Measurements from ENCODE around the gene FGF4. TPM values are rescaled to one million over a fixed set of nuclear protein-coding genes. Genes with fewer than 3 reads are reported as not detected.
"Not testable (repeated sequence)": the region's sequence is repeated elsewhere in the genome, so short reads cannot be mapped to it uniquely, and the experiment has no call there.

FGF4 gene
- total and polyA plus RNA-seq, 5 donors from 2014 or later = not detected

GRCh38 chr11:69774354-69775162, 583 bp downstream of the FGF4 start:
- peaks cover 7% of the 10 kb centered on the region for H3K27me3 ChIP-seq (ENCODE audit: control insufficient read depth, insufficient read depth, low read length)
- no peaks in the 10 kb centered on the region for H3K9me3 ChIP-seq (ENCODE audit: control insufficient read depth in 2 of 2, low read length in 2 of 2)
- DNase-seq (no peak), ATAC-seq (ENCODE audit: low read depth in 2 of 2) (no peak)
- H3K4me1 Mint-ChIP-seq = no peaks in the 10 kb centered on the region
- no peaks in the 10 kb centered on the region for H3K36me3 ChIP-seq (ENCODE audit: control insufficient read depth, insufficient read depth, low read length)
- H3K27ac ChIP-seq (ENCODE audit: insufficient read depth, low read length, poor library complexity, severe bottlenecking) = no peak overlapping the region
- H3K27ac Mint-ChIP-seq = no peak overlapping the region
- no peaks in the 10 kb centered on the region for H3K9me3 Mint-ChIP-seq
- H3K27me3 Mint-ChIP-seq = peaks cover 40% of the 10 kb centered on the region
- no peak overlapping the region for H3K4me3 ChIP-seq (ENCODE audit: low read depth, low read length)
- no peaks in the 10 kb centered on the region for H3K4me1 ChIP-seq (ENCODE audit: control insufficient read depth, insufficient read depth, low read length, poor library complexity, severe bottlenecking)
- H3K36me3 Mint-ChIP-seq = no peaks in the 10 kb centered on the region
- no peak overlapping the region for H3K4me3 Mint-ChIP-seq

- Histone ChIP-seq H3K9me3 (ENCODE audit: control insufficient read depth in 2 of 2, low read length in 2 of 2) (no peaks in the 10 kb centered on the region), H3K27me3 (ENCODE audit: control insufficient read depth, insufficient read depth, low read length) (peaks cover 7% of the 10 kb centered on the region), H3K4me1 (ENCODE audit: control insufficient read depth, insufficient read depth, low read length, poor library complexity, severe bottlenecking) (no peaks in the 10 kb centered on the region), H3K36me3 (ENCODE audit: control insufficient read depth, insufficient read depth, low read length) (no peaks in the 10 kb centered on the region), H3K4me3 (ENCODE audit: low read depth, low read length) (no peak overlapping the region), H3K27ac (ENCODE audit: insufficient read depth, low read length, poor library complexity, severe bottlenecking) (no peak overlapping the region)
- DNase-seq (no peak), ATAC-seq (ENCODE audit: low read depth in 2 of 2) (no peak)
- Mint-ChIP-seq H3K36me3 (no peaks in the 10 kb centered on the region), H3K27me3 (peaks cover 40% of the 10 kb centered on the region), H3K27ac (no peak overlapping the region), H3K4me3 (no peak overlapping the region), H3K9me3 (no peaks in the 10 kb centered on the region), H3K4me1 (no peaks in the 10 kb centered on the region)
These were observed 1.4 kb downstream of the FGF4 start for GRCh38 chr11:69773626-69774353.

GRCh38 chr11:69771466-69771865, 3.7 kb downstream of the FGF4 start:
- no peaks in the 10 kb centered on the region for H3K9me3 ChIP-seq (ENCODE audit: control insufficient read depth in 2 of 2, low read length in 2 of 2)
- no peak overlapping the region for H3K27ac ChIP-seq (ENCODE audit: insufficient read depth, low read length, poor library complexity, severe bottlenecking)
- H3K36me3 ChIP-seq (ENCODE audit: control insufficient read depth, insufficient read depth, low read length) = no peaks in the 10 kb centered on the region
- H3K9me3 Mint-ChIP-seq = peaks cover 0 to 3% (median 0%) of the 10 kb centered on the region in 7 donors
- no peak overlapping the region for H3K27ac Mint-ChIP-seq
- no peaks in the 10 kb centered on the region for H3K36me3 Mint-ChIP-seq
- no peaks in the 10 kb centered on the region for H3K4me1 ChIP-seq (ENCODE audit: control insufficient read depth, insufficient read depth, low read length, poor library complexity, severe bottlenecking)
- ATAC-seq (ENCODE audit: low read depth in 2 of 2) (no peak), DNase-seq (no peak)
- peaks cover 7% of the 10 kb centered on the region for H3K27me3 ChIP-seq (ENCODE audit: control insufficient read depth, insufficient read depth, low read length)
- H3K4me3 ChIP-seq (ENCODE audit: low read depth, low read length) = no peak overlapping the region
- H3K4me3 Mint-ChIP-seq = no peak overlapping the region
- H3K4me1 Mint-ChIP-seq = no peaks in the 10 kb centered on the region
- H3K27me3 Mint-ChIP-seq = peaks cover 29% of the 10 kb centered on the region

- ATAC-seq (ENCODE audit: low read depth in 2 of 2) = no peak
- no peaks in the 10 kb centered on the region for H3K4me1 Mint-ChIP-seq
- no peaks in the 10 kb centered on the region for H3K36me3 Mint-ChIP-seq
- Histone ChIP-seq H3K9me3 (ENCODE audit: control insufficient read depth in 2 of 2, low read length in 2 of 2) (no peaks in the 10 kb centered on the region), H3K27me3 (ENCODE audit: control insufficient read depth, insufficient read depth, low read length) (peaks cover 7% of the 10 kb centered on the region), H3K36me3 (ENCODE audit: control insufficient read depth, insufficient read depth, low read length) (no peaks in the 10 kb centered on the region), H3K4me1 (ENCODE audit: control insufficient read depth, insufficient read depth, low read length, poor library complexity, severe bottlenecking) (no peaks in the 10 kb centered on the region), H3K27ac (ENCODE audit: insufficient read depth, low read length, poor library complexity, severe bottlenecking) (no peak overlapping the region), H3K4me3 (ENCODE audit: low read depth, low read length) (no peak overlapping the region)
- H3K27ac Mint-ChIP-seq = no peak overlapping the region
- H3K27me3 Mint-ChIP-seq = peaks cover 27% of the 10 kb centered on the region
- no peak overlapping the region for H3K4me3 Mint-ChIP-seq
- no peak for DNase-seq
- H3K9me3 Mint-ChIP-seq = peaks cover 0 to 3% (median 0%) of the 10 kb centered on the region in 7 donors
These were observed 4.6 kb downstream of the FGF4 start for GRCh38 chr11:69770540-69770939.

- Mint-ChIP-seq H3K4me3 (no peak overlapping the region), H3K9me3 (peaks cover 0 to 3% (median 0%) of the 10 kb centered on the region in 7 donors), H3K4me1 (no peaks in the 10 kb centered on the region), H3K27me3 (peaks cover 22% of the 10 kb centered on the region), H3K27ac (no peak overlapping the region), H3K36me3 (no peaks in the 10 kb centered on the region)
- Histone ChIP-seq H3K4me3 (ENCODE audit: low read depth, low read length) (no peak overlapping the region), H3K9me3 (ENCODE audit: control insufficient read depth in 2 of 2, low read length in 2 of 2) (no peaks in the 10 kb centered on the region), H3K27ac (ENCODE audit: insufficient read depth, low read length, poor library complexity, severe bottlenecking) (no peak overlapping the region), H3K4me1 (ENCODE audit: control insufficient read depth, insufficient read depth, low read length, poor library complexity, severe bottlenecking) (no peaks in the 10 kb centered on the region), H3K36me3 (ENCODE audit: control insufficient read depth, insufficient read depth, low read length) (no peaks in the 10 kb centered on the region), H3K27me3 (ENCODE audit: control insufficient read depth, insufficient read depth, low read length) (no peaks in the 10 kb centered on the region)
- ATAC-seq (ENCODE audit: low read depth in 2 of 2) (no peak), DNase-seq (no peak)
These were observed 9.6 kb downstream of the FGF4 start for GRCh38 chr11:69765498-69765995.

- H3K36me3 Mint-ChIP-seq; H3K9me3 ChIP-seq (ENCODE audit: control insufficient read depth in 2 of 2, low read length in 2 of 2); H3K27ac ChIP-seq (ENCODE audit: insufficient read depth, low read length, poor library complexity, severe bottlenecking); ATAC-seq (ENCODE audit: low read depth in 2 of 2); H3K36me3 ChIP-seq (ENCODE audit: control insufficient read depth, insufficient read depth, low read length); H3K4me1 Mint-ChIP-seq; H3K9me3 Mint-ChIP-seq; H3K4me3 Mint-ChIP-seq; H3K4me1 ChIP-seq (ENCODE audit: control insufficient read depth, insufficient read depth, low read length, poor library complexity, severe bottlenecking); DNase-seq; H3K4me3 ChIP-seq (ENCODE audit: low read depth, low read length); H3K27ac Mint-ChIP-seq; H3K27me3 ChIP-seq (ENCODE audit: control insufficient read depth, insufficient read depth, low read length): not testable (repeated sequence)
- peaks cover 22% of the 10 kb centered on the region for H3K27me3 Mint-ChIP-seq
These were observed 10.2 kb downstream of the FGF4 start for GRCh38 chr11:69764918-69765317.

- H3K4me1 Mint-ChIP-seq = no peaks in the 10 kb centered on the region
- H3K27ac ChIP-seq (ENCODE audit: insufficient read depth, low read length, poor library complexity, severe bottlenecking) = no peak overlapping the region
- H3K4me1 ChIP-seq (ENCODE audit: control insufficient read depth, insufficient read depth, low read length, poor library complexity, severe bottlenecking) = no peaks in the 10 kb centered on the region
- no peak for ATAC-seq (ENCODE audit: low read depth in 2 of 2)
- H3K36me3 Mint-ChIP-seq = no peaks in the 10 kb centered on the region
- no peaks in the 10 kb centered on the region for H3K36me3 ChIP-seq (ENCODE audit: control insufficient read depth, insufficient read depth, low read length)
- no peaks in the 10 kb centered on the region for H3K9me3 ChIP-seq (ENCODE audit: control insufficient read depth in 2 of 2, low read length in 2 of 2)
- no peak for DNase-seq
- no peak overlapping the region for H3K4me3 ChIP-seq (ENCODE audit: low read depth, low read length)
- peaks cover 12% of the 10 kb centered on the region for H3K27me3 Mint-ChIP-seq
- no peak overlapping the region for H3K27ac Mint-ChIP-seq
- H3K27me3 ChIP-seq (ENCODE audit: control insufficient read depth, insufficient read depth, low read length) = no peaks in the 10 kb centered on the region
- H3K4me3 Mint-ChIP-seq = no peak overlapping the region
- H3K9me3 Mint-ChIP-seq = peaks cover 0 to 3% (median 1%) of the 10 kb centered on the region in 7 donors
These were observed 14.8 kb downstream of the FGF4 start for GRCh38 chr11:69760319-69760718.

Data from CD4-positive, CD25-positive, alpha-beta regulatory T cell (primary cell).